ENCODE results near the gene F8.

F8 gene

GRCh38 chrX:155065035-155065734 is 42.7 kb upstream of the F8 start:
- TF ChIP-seq ZFX (IDR thresholded peaks at IDR 0.05; ENCODE audit: borderline replicate concordance), result no peak
- TF ChIP-seq CTCF (IDR thresholded peaks at IDR 0.05), result no peak
- H3K27ac ChIP-seq, result no peak overlapping the region

- no peak overlapping the region for H3K27ac ChIP-seq
- no peak for TF ChIP-seq CTCF (IDR thresholded peaks at IDR 0.05)
- no peak for TF ChIP-seq ZFX (IDR thresholded peaks at IDR 0.05; ENCODE audit: borderline replicate concordance)
Observed at GRCh38 chrX:155061760-155062159, 39.2 kb upstream of the F8 start.

GRCh38 chrX:155056877-155057792 is 34.6 kb upstream of the F8 start:
- no peak for TF ChIP-seq ZFX (IDR thresholded peaks at IDR 0.05; ENCODE audit: borderline replicate concordance)
- TF ChIP-seq CTCF (IDR thresholded peaks at IDR 0.05), result peak; percentile 72
- H3K27ac ChIP-seq, result no peak overlapping the region

- TF ChIP-seq CTCF (IDR thresholded peaks at IDR 0.05) (no peak), ZFX (IDR thresholded peaks at IDR 0.05; ENCODE audit: borderline replicate concordance) (no peak)
- no peak overlapping the region for H3K27ac ChIP-seq
Observed at GRCh38 chrX:155056471-155056870, 33.9 kb upstream of the F8 start.

GRCh38 chrX:155055494-155055893 is 33.0 kb upstream of the F8 start:
- H3K27ac ChIP-seq, result no peak overlapping the region
- no peak for TF ChIP-seq CTCF (IDR thresholded peaks at IDR 0.05)
- TF ChIP-seq ZFX (IDR thresholded peaks at IDR 0.05; ENCODE audit: borderline replicate concordance), result no peak

GRCh38 chrX:155054255-155054654 is 31.7 kb upstream of the F8 start:
- no peak overlapping the region for H3K27ac ChIP-seq
- no peak for TF ChIP-seq ZFX (IDR thresholded peaks at IDR 0.05; ENCODE audit: borderline replicate concordance)
- TF ChIP-seq CTCF (IDR thresholded peaks at IDR 0.05), result no peak

GRCh38 chrX:155053656-155054055 is 31.1 kb upstream of the F8 start:
- no peak for TF ChIP-seq CTCF (IDR thresholded peaks at IDR 0.05)
- no peak for TF ChIP-seq ZFX (IDR thresholded peaks at IDR 0.05; ENCODE audit: borderline replicate concordance)
- H3K27ac ChIP-seq, result no peak overlapping the region
